ENCODE measurements around the gene NAA16.

- TF ChIP-seq CTCF (IDR thresholded peaks at IDR 0.05): no peak
- no peak for TF ChIP-seq POLR2A (IDR thresholded peaks at IDR 0.05)
Measured at GRCh38 chr13:41326661-41327060, 15.6 kb downstream of the NAA16 start.
